Measurements from ENCODE around the gene CRB1.

CRB1 gene

DNA sequence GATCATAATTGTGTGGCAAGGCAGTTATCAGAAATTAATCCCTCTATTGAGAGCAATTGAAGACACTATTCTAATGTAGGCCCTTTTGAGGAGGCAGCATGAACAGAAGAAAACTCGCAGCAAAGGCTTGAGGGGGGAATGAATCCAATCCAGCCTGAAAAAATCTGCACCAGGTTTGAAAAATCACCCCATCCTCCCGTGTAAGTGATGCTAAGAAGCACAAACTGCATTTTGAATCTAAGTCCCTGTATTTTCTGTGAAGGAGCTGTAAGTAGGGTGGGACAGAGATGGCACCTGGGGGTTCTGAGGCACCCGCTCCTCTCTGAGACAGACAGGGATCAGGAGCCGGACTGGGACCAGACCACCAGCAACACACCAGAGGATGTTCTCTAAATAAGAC is at the start of gene CRB1:
CRB1 (plus strand) TSS at position 241 of the 400 bp plus-strand sequence. CDS start 161 bp downstream, outside the sequence.
- TF ChIP-seq, protein P1, sequence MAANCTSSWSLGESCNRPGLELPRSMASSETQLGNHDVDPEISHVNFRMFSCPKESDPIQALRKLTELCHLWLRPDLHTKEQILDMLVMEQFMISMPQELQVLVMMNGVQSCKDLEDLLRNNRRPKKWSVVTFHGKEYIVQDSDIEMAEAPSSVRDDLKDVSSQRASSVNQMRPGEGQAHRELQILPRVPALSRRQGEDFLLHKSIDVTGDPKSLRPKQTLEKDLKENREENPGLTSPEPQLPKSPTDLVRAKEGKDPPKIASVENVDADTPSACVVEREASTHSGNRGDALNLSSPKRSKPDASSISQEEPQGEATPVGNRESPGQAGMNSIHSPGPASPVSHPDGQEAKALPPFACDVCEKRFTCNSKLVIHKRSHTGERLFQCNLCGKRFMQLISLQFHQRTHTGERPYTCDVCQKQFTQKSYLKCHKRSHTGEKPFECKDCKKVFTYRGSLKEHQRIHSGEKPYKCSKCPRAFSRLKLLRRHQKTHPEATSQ (tag by site-specific recombination; IDR thresholded peaks at IDR 0.05): no peak
- TF ChIP-seq ZXDB (tag by site-specific recombination; IDR thresholded peaks at IDR 0.05) (no peak), GLIS2 (tag by site-specific recombination; IDR thresholded peaks at IDR 0.05) (no peak), SCRT1 (tag by site-specific recombination; IDR thresholded peaks at IDR 0.05; ENCODE audit: borderline replicate concordance) (no peak), ZNF600 (tag by site-specific recombination; IDR thresholded peaks at IDR 0.05) (no peak), PRDM1 (tag by site-specific recombination; IDR thresholded peaks at IDR 0.05) (no peak), GFI1B (tag by site-specific recombination; IDR thresholded peaks at IDR 0.05) (no peak), IKZF3 (tag by site-specific recombination; IDR thresholded peaks at IDR 0.05) (no peak), ZNF132 (tag by site-specific recombination; IDR thresholded peaks at IDR 0.05; ENCODE audit: borderline replicate concordance) (no peak), ZNF214 (tag by site-specific recombination; IDR thresholded peaks at IDR 0.05; ENCODE audit: borderline replicate concordance) (no peak)
- TF ChIP-seq, protein P2, sequence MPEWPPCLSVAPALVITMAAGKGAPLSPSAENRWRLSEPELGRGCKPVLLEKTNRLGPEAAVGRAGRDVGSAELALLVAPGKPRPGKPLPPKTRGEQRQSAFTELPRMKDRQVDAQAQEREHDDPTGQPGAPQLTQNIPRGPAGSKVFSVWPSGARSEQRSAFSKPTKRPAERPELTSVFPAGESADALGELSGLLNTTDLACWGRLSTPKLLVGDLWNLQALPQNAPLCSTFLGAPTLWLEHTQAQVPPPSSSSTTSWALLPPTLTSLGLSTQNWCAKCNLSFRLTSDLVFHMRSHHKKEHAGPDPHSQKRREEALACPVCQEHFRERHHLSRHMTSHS (tag by site-specific recombination; IDR thresholded peaks at IDR 0.05): no peak
- TF ChIP-seq, protein P3, sequence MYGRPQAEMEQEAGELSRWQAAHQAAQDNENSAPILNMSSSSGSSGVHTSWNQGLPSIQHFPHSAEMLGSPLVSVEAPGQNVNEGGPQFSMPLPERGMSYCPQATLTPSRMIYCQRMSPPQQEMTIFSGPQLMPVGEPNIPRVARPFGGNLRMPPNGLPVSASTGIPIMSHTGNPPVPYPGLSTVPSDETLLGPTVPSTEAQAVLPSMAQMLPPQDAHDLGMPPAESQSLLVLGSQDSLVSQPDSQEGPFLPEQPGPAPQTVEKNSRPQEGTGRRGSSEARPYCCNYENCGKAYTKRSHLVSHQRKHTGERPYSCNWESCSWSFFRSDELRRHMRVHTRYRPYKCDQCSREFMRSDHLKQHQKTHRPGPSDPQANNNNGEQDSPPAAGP (tag by site-specific recombination; IDR thresholded peaks at IDR 0.05): no peak
- ChIA-PET POLR2A (no interaction called here), CTCF (interaction anchor here (1.3 kb wide), 1 partner anchor 60 kb away, joined by 4 read pairs; no protein-coding TSS in a partner anchor)
- no peak within 1 kb of the TSS for H3K27ac ChIP-seq (ENCODE audit: extremely low read depth, low read depth, low read length)
- H3K9me3 ChIP-seq (ENCODE audit: control insufficient read depth, insufficient read depth, low read depth, low read length): no peaks in the 10 kb centered on the region
- no peak within 1 kb of the TSS for H3K4me3 ChIP-seq (ENCODE audit: low read depth, low read length)
- no peaks in the 10 kb centered on the region for H3K36me3 ChIP-seq (ENCODE audit: control insufficient read depth in 2 of 2, insufficient read depth in 1 of 2, low read length in 2 of 2)
- H3K4me1 ChIP-seq (ENCODE audit: control insufficient read depth, insufficient read depth, low read length): no peaks in the 10 kb centered on the region

DNA sequence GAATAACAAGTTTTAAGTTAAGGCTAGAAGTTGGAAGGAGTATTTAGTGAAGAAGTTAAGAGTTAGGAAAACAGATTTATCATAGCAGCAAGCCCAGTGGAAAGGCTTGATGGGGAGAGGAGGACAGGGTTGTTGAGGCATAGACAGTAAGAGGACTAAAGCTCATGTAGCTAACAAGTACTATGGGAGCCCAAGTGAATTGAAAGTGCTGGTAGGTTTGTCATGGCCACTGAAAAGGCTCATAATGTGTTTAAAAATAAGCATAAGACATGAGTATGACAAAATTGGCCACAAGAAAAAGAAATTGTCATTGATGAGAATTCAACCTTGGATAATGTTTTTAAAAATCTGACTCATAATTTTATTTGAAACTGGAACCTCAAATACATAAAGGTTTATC is 49.2 kb upstream of the CRB1 start:
- H3K9me3 ChIP-seq (ENCODE audit: control insufficient read depth, insufficient read depth, low read depth, low read length): no peaks in the 10 kb centered on the region
- CTCF ChIA-PET: no interaction called here
- POLR2A ChIA-PET: no interaction called here
- H3K4me3 ChIP-seq (ENCODE audit: low read depth, low read length): no peak overlapping the region
- H3K36me3 ChIP-seq (ENCODE audit: control insufficient read depth in 2 of 2, insufficient read depth in 1 of 2, low read length in 2 of 2): no peaks in the 10 kb centered on the region
- no peaks in the 10 kb centered on the region for H3K4me1 ChIP-seq (ENCODE audit: control insufficient read depth, insufficient read depth, low read length)
- TF ChIP-seq ZNF416 (tag by site-specific recombination; IDR thresholded peaks at IDR 0.05): no peak
- TF ChIP-seq, protein P4, sequence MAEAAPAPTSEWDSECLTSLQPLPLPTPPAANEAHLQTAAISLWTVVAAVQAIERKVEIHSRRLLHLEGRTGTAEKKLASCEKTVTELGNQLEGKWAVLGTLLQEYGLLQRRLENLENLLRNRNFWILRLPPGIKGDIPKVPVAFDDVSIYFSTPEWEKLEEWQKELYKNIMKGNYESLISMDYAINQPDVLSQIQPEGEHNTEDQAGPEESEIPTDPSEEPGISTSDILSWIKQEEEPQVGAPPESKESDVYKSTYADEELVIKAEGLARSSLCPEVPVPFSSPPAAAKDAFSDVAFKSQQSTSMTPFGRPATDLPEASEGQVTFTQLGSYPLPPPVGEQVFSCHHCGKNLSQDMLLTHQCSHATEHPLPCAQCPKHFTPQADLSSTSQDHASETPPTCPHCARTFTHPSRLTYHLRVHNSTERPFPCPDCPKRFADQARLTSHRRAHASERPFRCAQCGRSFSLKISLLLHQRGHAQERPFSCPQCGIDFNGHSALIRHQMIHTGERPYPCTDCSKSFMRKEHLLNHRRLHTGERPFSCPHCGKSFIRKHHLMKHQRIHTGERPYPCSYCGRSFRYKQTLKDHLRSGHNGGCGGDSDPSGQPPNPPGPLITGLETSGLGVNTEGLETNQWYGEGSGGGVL (tag by site-specific recombination; IDR thresholded peaks at IDR 0.05): no peak
- no peak for TF ChIP-seq ZNF555 (tag by site-specific recombination; conservative IDR thresholded peaks at IDR 0.05)
- no peak for TF ChIP-seq ZNF133 (tag by site-specific recombination; IDR thresholded peaks at IDR 0.05)
- TF ChIP-seq ZNF354C (tag by site-specific recombination; IDR thresholded peaks at IDR 0.05; ENCODE audit: borderline replicate concordance, low read depth): no peak
- TF ChIP-seq, protein P5, sequence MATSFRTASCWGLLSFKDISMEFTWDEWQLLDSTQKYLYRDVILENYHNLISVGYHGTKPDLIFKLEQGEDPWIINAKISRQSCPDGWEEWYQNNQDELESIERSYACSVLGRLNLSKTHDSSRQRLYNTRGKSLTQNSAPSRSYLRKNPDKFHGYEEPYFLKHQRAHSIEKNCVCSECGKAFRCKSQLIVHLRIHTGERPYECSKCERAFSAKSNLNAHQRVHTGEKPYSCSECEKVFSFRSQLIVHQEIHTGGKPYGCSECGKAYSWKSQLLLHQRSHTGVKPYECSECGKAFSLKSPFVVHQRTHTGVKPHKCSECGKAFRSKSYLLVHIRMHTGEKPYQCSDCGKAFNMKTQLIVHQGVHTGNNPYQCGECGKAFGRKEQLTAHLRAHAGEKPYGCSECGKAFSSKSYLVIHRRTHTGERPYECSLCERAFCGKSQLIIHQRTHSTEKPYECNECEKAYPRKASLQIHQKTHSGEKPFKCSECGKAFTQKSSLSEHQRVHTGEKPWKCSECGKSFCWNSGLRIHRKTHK (tag by site-specific recombination; IDR thresholded peaks at IDR 0.05): no peak
- no peak for TF ChIP-seq ZNF514 (tag by site-specific recombination; IDR thresholded peaks at IDR 0.05)
- no peak for TF ChIP-seq ZNF701 (tag by site-specific recombination; IDR thresholded peaks at IDR 0.05)
- TF ChIP-seq HOXA7 (CRISPR knock-in tag; IDR thresholded peaks at IDR 0.05; ENCODE audit: borderline replicate concordance): no peak
- TF ChIP-seq, protein P6, sequence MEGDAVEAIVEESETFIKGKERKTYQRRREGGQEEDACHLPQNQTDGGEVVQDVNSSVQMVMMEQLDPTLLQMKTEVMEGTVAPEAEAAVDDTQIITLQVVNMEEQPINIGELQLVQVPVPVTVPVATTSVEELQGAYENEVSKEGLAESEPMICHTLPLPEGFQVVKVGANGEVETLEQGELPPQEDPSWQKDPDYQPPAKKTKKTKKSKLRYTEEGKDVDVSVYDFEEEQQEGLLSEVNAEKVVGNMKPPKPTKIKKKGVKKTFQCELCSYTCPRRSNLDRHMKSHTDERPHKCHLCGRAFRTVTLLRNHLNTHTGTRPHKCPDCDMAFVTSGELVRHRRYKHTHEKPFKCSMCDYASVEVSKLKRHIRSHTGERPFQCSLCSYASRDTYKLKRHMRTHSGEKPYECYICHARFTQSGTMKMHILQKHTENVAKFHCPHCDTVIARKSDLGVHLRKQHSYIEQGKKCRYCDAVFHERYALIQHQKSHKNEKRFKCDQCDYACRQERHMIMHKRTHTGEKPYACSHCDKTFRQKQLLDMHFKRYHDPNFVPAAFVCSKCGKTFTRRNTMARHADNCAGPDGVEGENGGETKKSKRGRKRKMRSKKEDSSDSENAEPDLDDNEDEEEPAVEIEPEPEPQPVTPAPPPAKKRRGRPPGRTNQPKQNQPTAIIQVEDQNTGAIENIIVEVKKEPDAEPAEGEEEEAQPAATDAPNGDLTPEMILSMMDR (tag by site-specific recombination; IDR thresholded peaks at IDR 0.05): no peak
- no peak for TF ChIP-seq GLI4 (tag by site-specific recombination; IDR thresholded peaks at IDR 0.05)
- no peak for TF ChIP-seq ZNF776 (tag by site-specific recombination; IDR thresholded peaks at IDR 0.05; ENCODE audit: borderline replicate concordance)
- TF ChIP-seq ZFP3 (tag by site-specific recombination; IDR thresholded peaks at IDR 0.05; ENCODE audit: low read depth): no peak
- TF ChIP-seq ZNF10 (tag by site-specific recombination; IDR thresholded peaks at IDR 0.05): no peak
- H3K27ac ChIP-seq (ENCODE audit: extremely low read depth, low read depth, low read length): no peak overlapping the region
